ENCODE results near the gene TUBA1A.
"Not testable (repeated sequence)": the region's sequence is repeated elsewhere in the genome, so short reads cannot be mapped to it uniquely, and the experiment has no call there.

Gene TUBA1A

GRCh38 chr12:49200919-49201594 lies 12.2 kb upstream of the TUBA1A start:
- peak; percentile 84 for DNase-seq

- peak; percentile 29 for DNase-seq
Measured at GRCh38 chr12:49198431-49199155, 9.7 kb upstream of the TUBA1A start.

- no peak for DNase-seq
Measured at GRCh38 chr12:49197256-49197655, 8.4 kb upstream of the TUBA1A start.

GRCh38 chr12:49195736-49196135 lies 6.9 kb upstream of the TUBA1A start:
- no peak for DNase-seq

GRCh38 chr12:49193746-49194145 lies 4.9 kb upstream of the TUBA1A start:
- DNase-seq: not testable (repeated sequence)

- not testable (repeated sequence) for DNase-seq
Measured at GRCh38 chr12:49191498-49191897, 2.6 kb upstream of the TUBA1A start.

- no peak for DNase-seq
Measured at GRCh38 chr12:49190974-49191373, 2.1 kb upstream of the TUBA1A start.

- DNase-seq: peak; percentile 58
Measured at GRCh38 chr12:49189731-49190716, 1.1 kb upstream of the TUBA1A start.

- DNase-seq: peak; percentile 9
Measured at GRCh38 chr12:49188201-49188915, 522 bp downstream of the TUBA1A start.

GRCh38 chr12:49187184-49187583 lies 1.7 kb downstream of the TUBA1A start:
- peak; percentile 46 for DNase-seq

- not testable (repeated sequence) for DNase-seq
Measured at GRCh38 chr12:49186307-49186706, 2.6 kb downstream of the TUBA1A start.

- not testable (repeated sequence) for DNase-seq
Measured at GRCh38 chr12:49184697-49185096, 4.2 kb downstream of the TUBA1A start.

GRCh38 chr12:49183214-49183950 lies 5.5 kb downstream of the TUBA1A start:
- DNase-seq: not testable (repeated sequence)

- no peak for DNase-seq
Measured at GRCh38 chr12:49174218-49174617, 14.7 kb downstream of the TUBA1A start.

- DNase-seq: no peak
Measured at GRCh38 chr12:49170924-49171323, 18.0 kb downstream of the TUBA1A start.

- no peak for DNase-seq
Measured at GRCh38 chr12:49165114-49165513, 23.8 kb downstream of the TUBA1A start.

GRCh38 chr12:49161901-49162300 lies 27.0 kb downstream of the TUBA1A start:
- DNase-seq: not testable (repeated sequence)

- DNase-seq: no peak
Measured at GRCh38 chr12:49161092-49161795, 27.6 kb downstream of the TUBA1A start.

- no peak for DNase-seq
Measured at GRCh38 chr12:49160399-49160798, 28.5 kb downstream of the TUBA1A start.

- DNase-seq: no peak
Measured at GRCh38 chr12:49154221-49154620, 34.7 kb downstream of the TUBA1A start.

GRCh38 chr12:49147384-49147783 lies 41.5 kb downstream of the TUBA1A start:
- DNase-seq: no peak

Measured in DMS153 (cell line).